Heart left ventricle (tissue), 16 donors: ENCODE data around the gene DOCK4. TPM values are rescaled to one million over a fixed set of nuclear protein-coding genes. Genes with fewer than 3 reads are reported as not detected.
A peak's percentile ranks its signal among the peaks of the same experiment; 100 is the strongest.

Source experiments
- ATAC-seq, 4 donors: fragments of 200-7000 bp; cut with Tn5 transposase; one replicate each; pipeline ENCODE4 v1.9.1; 2020 to 2022; ENCODE audit warnings: moderate library complexity in 4 of 4, mild to moderate bottlenecking in 3 of 4, moderate number of reproducible peaks in 1 of 4
- DNase-seq, 5 donors: peaks; one replicate each; pipeline ENCODE4 v3.0.0-alpha.2; 2020
- H3K27ac ChIP-seq, 12 donors: fragments of 200-600 bp; sonication (generic) in 4 of 12; one replicate each; pipeline versions ENCODE4 v1.5.0 to v1.8.0; 2016 to 2022; ENCODE audit warnings: mild to moderate bottlenecking in 2 of 12
- H3K27me3 ChIP-seq, 9 donors: fragments of 200-600 bp; sonication (generic) in 2 of 9; one replicate each; pipeline versions ENCODE4 v1.5.1 to v1.8.0; 2016 to 2022; ENCODE audit warnings: mild to moderate bottlenecking in 3 of 9
- H3K36me3 ChIP-seq, 9 donors: fragments of 200-600 bp; sonication (generic) in 2 of 9; one replicate each; pipeline versions ENCODE4 v1.5.0 to v1.8.0; 2018 to 2022; ENCODE audit warnings: mild to moderate bottlenecking in 2 of 9
- H3K4me1 ChIP-seq, 12 donors: fragments of 200-600 bp; sonication (generic) in 4 of 12; one replicate each; pipeline versions ENCODE4 v1.5.0 to v1.8.0; 2016 to 2022; ENCODE audit warnings: mild to moderate bottlenecking in 3 of 12
- H3K4me3 ChIP-seq, 12 donors: fragments of 200-600 bp; sonication (generic) in 4 of 12; one replicate each; pipeline versions ENCODE4 v1.5.0 to v1.8.0; 2017 to 2022; ENCODE audit warnings: mild to moderate bottlenecking in 9 of 12, moderate library complexity in 4 of 12
- H3K9me3 ChIP-seq, 12 donors: fragments of 200-600 bp; sonication (generic) in 4 of 12; one replicate each; pipeline versions ENCODE4 v1.5.0 to v1.8.0; 2016 to 2022; ENCODE audit warnings: mild to moderate bottlenecking in 1 of 12
- CTCF ChIP-seq, 12 donors: fragments of 200-600 bp; sonication (generic) in 4 of 12; IDR thresholded peaks; one replicate each; pipeline versions ENCODE4 v1.5.0 to v1.8.0; 2018 to 2022; ENCODE audit warnings: antibody characterized with exemption in 12 of 12, mild to moderate bottlenecking in 5 of 12
- POLR2A ChIP-seq, 2 donors: fragments of 450-650 bp; IDR thresholded peaks; one replicate each; pipeline ENCODE4 v1.6.1; 2017; ENCODE audit warnings: antibody characterized with exemption in 2 of 2, mild to moderate bottlenecking in 2 of 2, moderate library complexity in 2 of 2
- WGBS, 4 donors: extraction: QIAGEN DNeasy Blood & Tissue Kit in 2 of 4; methylation state at CpG; one replicate each; pipeline versions ENCODE4 v1.1.5 to v1.1.7; 2013 to 2018; 5-methylcytosine and 5-hydroxymethylcytosine counted together
- intact Hi-C, 10 donors: fragments of 100-400 bp; cut with DNase I; formaldehyde crosslinking; loops; one replicate each; pipeline versions ENCODE4 v1.11.1 to v1.14.2; 2022
- polyA plus RNA-seq, 2 donors: library from polyadenylated mRNA; stranded (reverse); fragments of 200-250 nt; gene quantifications; one replicate each; pipeline ENCODE4 v1.2.3, GENCODE V29; 2013
- total RNA-seq, 9 donors: library from RNA; depleted of rRNA in 2 of 9; stranded (reverse); fragments of >200 nt in 2 of 9; fragmentation: NEBNext Ultra II Directional in 3 of 9; extraction: Animal tissue kit (Norgen Biotek cat#: 25700) in 3 of 9; gene quantifications; one replicate each; pipeline versions ENCODE4 v1.1.0 to v1.2.4, GENCODE V29; 2016 to 2023
- donor health status: ischemic (EF 13 %, LVEDD 7.1; RV severe dilation, severe dysfunction).
- donor health status: healthy with polysubstance abuse.
- donor health status: DM: no; HTN: yes; CAD: no.
- donor health status: DM: no; HTN: no; CAD: no.
- donor health status: ischemic (EF 25% LVEDD 6.9; RV normal size, moderate dysfunction).
- donor health status: ischemic (EF 25% LVEDD 5.7; RV mildly dilated, moderate dysfunction).
- donor health status: healthy.
- donor health status: DM: yes; HTN: yes; CAD: no.
- donor health status: ischemic (EF 35%, LVEDD 5.7; RV mildly dilated, moderate dysfunction).
- donor health status: nonischemic (EF 11% LVEDD 7.7; RV severe dilation, severe dysfunction).
- donor health status: DM: yes; HTN: yes; CAD: no.
- donor health status: PGD.
- donor health status: ischemic (EF 29% LVEDD 5.4; RV normal size, mild dysfunction).
- donor health status: nonischemic (EF 23%, LVEDD 6.1; RV moderate dilation, normal function).

DOCK4 gene
- total and polyA plus RNA-seq, 11 donors: 5.1 to 40.8 (median 13.1) TPM

GRCh38 chr7:111803015-111803758 is 403.0 kb downstream of the DOCK4 start:
- WGBS, 4 donors: 79 to 88% (median 81%) methylated on average over 3 of the region's 3 CpGs
- H3K9me3 ChIP-seq: peaks cover 0 to 35% (median 10%) of the 10 kb centered on the region in 12 donors
- DNase-seq (no peak), ATAC-seq (peak; percentile 41 to 67 (median 53))
- intact Hi-C loops: no loop called here
- H3K36me3 ChIP-seq: peaks cover 0 to 14% (median 4%) of the 10 kb centered on the region in 9 donors
- H3K4me3 ChIP-seq: no peak overlapping the region
- TF ChIP-seq CTCF (IDR thresholded peaks at IDR 0.05) (no peak), POLR2A (IDR thresholded peaks at IDR 0.05) (no peak)
- H3K4me1 ChIP-seq: peaks cover 0 to 19% (median 2%) of the 10 kb centered on the region in 12 donors
- H3K27me3 ChIP-seq: no peaks in the 10 kb centered on the region
- H3K27ac ChIP-seq: peak overlapping the region in 6 of 12 donors; percentile 3 to 39 (median 9)

GRCh38 chr7:111802194-111802772 is 403.9 kb downstream of the DOCK4 start:
- peaks cover 0 to 19% (median 2%) of the 10 kb centered on the region in 12 donors for H3K4me1 ChIP-seq
- intact Hi-C loops: no loop called here
- H3K9me3 ChIP-seq: peaks cover 0 to 44% (median 19%) of the 10 kb centered on the region in 12 donors
- no peaks in the 10 kb centered on the region for H3K27me3 ChIP-seq
- peaks cover 0 to 20% (median 0%) of the 10 kb centered on the region in 9 donors for H3K36me3 ChIP-seq
- peak overlapping the region in 1 of 12 donors; percentile 46 for H3K27ac ChIP-seq
- no peak for DNase-seq
- peak in 3 of 4 donors; percentile 52 to 65 (median 57) for ATAC-seq
- no peak overlapping the region for H3K4me3 ChIP-seq
- 56 to 80% (median 65%) methylated on average over 3 of the region's 3 CpGs for WGBS, 4 donors
- TF ChIP-seq CTCF (IDR thresholded peaks at IDR 0.05): no peak

DNA sequence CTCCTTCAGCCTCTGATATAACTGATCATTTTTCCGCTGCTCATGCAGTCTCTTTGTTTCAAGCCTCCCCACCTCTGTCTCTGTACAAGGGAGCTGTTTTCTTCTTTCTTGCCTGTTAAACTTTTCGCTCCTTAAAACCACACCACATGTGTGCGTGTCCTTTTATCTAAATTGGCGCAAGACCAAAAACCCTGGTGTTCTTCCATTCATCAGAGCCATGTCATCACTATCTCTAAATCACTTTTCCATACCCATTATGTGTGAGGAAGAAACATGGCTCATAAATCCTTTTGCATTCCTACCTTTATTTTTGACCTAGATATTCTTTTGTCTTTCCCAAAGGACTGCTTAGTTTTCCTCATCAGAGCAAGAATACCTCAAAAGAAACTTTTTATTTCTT is 404.9 kb downstream of the DOCK4 start:
- Histone ChIP-seq H3K9me3 (peaks cover 0 to 54% (median 29%) of the 10 kb centered on the region in 12 donors), H3K4me3 (no peak overlapping the region), H3K27me3 (no peaks in the 10 kb centered on the region), H3K27ac (no peak overlapping the region), H3K4me1 (peaks cover 0 to 19% (median 2%) of the 10 kb centered on the region in 12 donors), H3K36me3 (peaks cover 0 to 29% (median under 1%) of the 10 kb centered on the region in 9 donors)
- ATAC-seq (no peak), DNase-seq (no peak)
- WGBS, 4 donors: 81 to 91% (median 85%) methylated on average over 4 of the region's 4 CpGs
- intact Hi-C loops: no loop called here
- no peak for TF ChIP-seq CTCF (IDR thresholded peaks at IDR 0.05)
- no peak for TF ChIP-seq POLR2A (IDR thresholded peaks at IDR 0.05)

DNA sequence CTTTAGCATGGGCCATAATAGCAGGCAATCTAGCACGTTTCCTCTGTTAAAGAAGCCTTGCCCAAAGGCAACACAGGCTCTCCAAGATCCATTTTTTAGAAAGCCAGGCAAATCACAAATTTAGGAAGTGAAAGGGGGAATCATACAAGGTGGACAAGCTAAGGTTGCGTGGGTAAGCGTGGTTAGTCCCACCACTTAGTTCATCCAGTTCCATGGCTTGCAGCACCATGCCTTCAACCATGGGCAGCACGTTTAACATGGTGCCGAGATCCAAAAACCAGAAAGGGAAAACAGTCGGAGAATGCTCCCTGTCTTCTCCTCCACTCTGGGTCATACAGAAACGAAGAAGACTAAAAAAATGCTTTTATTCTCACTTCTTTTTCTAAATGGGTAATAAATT is 409.5 kb downstream of the DOCK4 start:
- no peak for ATAC-seq
- no peak overlapping the region for H3K27ac ChIP-seq
- H3K4me1 ChIP-seq: no peaks in the 10 kb centered on the region
- peaks cover 0 to 75% (median 36%) of the 10 kb centered on the region in 12 donors for H3K9me3 ChIP-seq
- H3K4me3 ChIP-seq: no peak overlapping the region
- intact Hi-C loops: no loop called here
- WGBS, 4 donors: 86 to 91% (median 88%) methylated on average over 7 of the region's 7 CpGs
- H3K36me3 ChIP-seq: peaks cover 0 to 50% (median 3%) of the 10 kb centered on the region in 9 donors
- DNase-seq: no peak
- no peaks in the 10 kb centered on the region for H3K27me3 ChIP-seq
- TF ChIP-seq POLR2A (IDR thresholded peaks at IDR 0.05): no peak
- no peak for TF ChIP-seq CTCF (IDR thresholded peaks at IDR 0.05)
